ENCODE measurements around the gene SLC22A2. TPM values are rescaled to one million over a fixed set of nuclear protein-coding genes. Genes with fewer than 3 reads are reported as not detected.

The SLC22A2 gene
- polyA plus RNA-seq, 1 donor (not counting 4 experiments of a cell fraction or from before 2014, with no cell fraction given), result not detected

GRCh38 chr6:160172704-160173103 is 85.9 kb downstream of the SLC22A2 start:
- H3K27me3 ChIP-seq (ENCODE audit: control insufficient read depth, extremely low read depth, insufficient read depth, low read length), result no peaks in the 10 kb centered on the region
- TF ChIP-seq EZH2 (IDR thresholded peaks at IDR 0.05; ENCODE audit: low read length) (no peak), CTCF (optimal IDR thresholded peaks at IDR 0.05 in 1 of 3, IDR thresholded peaks at IDR 0.05 in 1 of 3, conservative IDR thresholded peaks at IDR 0.05 in 1 of 3; ENCODE audit: extremely low read depth in 1 of 3, insufficient read depth in 2 of 3, low read length in 3 of 3) (no peak)
- no peak overlapping the region for H3K27ac ChIP-seq (ENCODE audit: control insufficient read depth, insufficient read depth, low read length)
- H3K36me3 ChIP-seq (ENCODE audit: control insufficient read depth in 2 of 2, extremely low read depth in 1 of 2, insufficient read depth in 2 of 2, low read length in 2 of 2), result no peaks in the 10 kb centered on the region
- no peaks in the 10 kb centered on the region for H3K9me3 ChIP-seq (ENCODE audit: control insufficient read depth, low read depth, low read length)
- H3K4me2 ChIP-seq (ENCODE audit: control insufficient read depth, extremely low read depth, insufficient read depth, low read depth, low read length), result no peak overlapping the region
- H4K20me1 ChIP-seq (ENCODE audit: control insufficient read depth, extremely low read depth, insufficient read depth, low read length), result no peaks in the 10 kb centered on the region
- no peaks in the 10 kb centered on the region for H3K4me1 ChIP-seq (ENCODE audit: control insufficient read depth, extremely low read depth, insufficient read depth, low read length)
- H3K9me1 ChIP-seq (ENCODE audit: control insufficient read depth, extremely low read depth, insufficient read depth, low read length), result no peaks in the 10 kb centered on the region
- no peaks in the 10 kb centered on the region for H3K79me2 ChIP-seq (ENCODE audit: control insufficient read depth, insufficient read depth, low read length)
- H3K4me3 ChIP-seq (ENCODE audit: control insufficient read depth in 2 of 3, extremely low read depth in 1 of 3, insufficient read depth in 2 of 3, low read depth in 1 of 3, low read length in 3 of 3), result no peak overlapping the region
- no peak for FAIRE-seq
- dilution Hi-C loops (cut with MboI; ENCODE audit: extremely low pct_ligation_motif_present, low sequenced_read_pairs), result no loop called here
- no peak for DNase-seq (ENCODE audit: low read depth, low spot score)
- no peak overlapping the region for H2AFZ ChIP-seq (ENCODE audit: control insufficient read depth, low read length)
- no peak overlapping the region for H3K9ac ChIP-seq (ENCODE audit: control insufficient read depth, extremely low read depth, insufficient read depth, low read length)

- H3K4me2 ChIP-seq (ENCODE audit: control insufficient read depth, extremely low read depth, insufficient read depth, low read depth, low read length), result no peak overlapping the region
- dilution Hi-C loops (cut with MboI; ENCODE audit: extremely low pct_ligation_motif_present, low sequenced_read_pairs), result no loop called here
- no peak overlapping the region for H2AFZ ChIP-seq (ENCODE audit: control insufficient read depth, low read length)
- no peaks in the 10 kb centered on the region for H3K9me3 ChIP-seq (ENCODE audit: control insufficient read depth, low read depth, low read length)
- no peaks in the 10 kb centered on the region for H3K4me1 ChIP-seq (ENCODE audit: control insufficient read depth, extremely low read depth, insufficient read depth, low read length)
- no peaks in the 10 kb centered on the region for H3K36me3 ChIP-seq (ENCODE audit: control insufficient read depth in 2 of 2, extremely low read depth in 1 of 2, insufficient read depth in 2 of 2, low read length in 2 of 2)
- no peaks in the 10 kb centered on the region for H3K79me2 ChIP-seq (ENCODE audit: control insufficient read depth, insufficient read depth, low read length)
- no peaks in the 10 kb centered on the region for H3K9me1 ChIP-seq (ENCODE audit: control insufficient read depth, extremely low read depth, insufficient read depth, low read length)
- no peak overlapping the region for H3K27ac ChIP-seq (ENCODE audit: control insufficient read depth, insufficient read depth, low read length)
- no peak for TF ChIP-seq CTCF (optimal IDR thresholded peaks at IDR 0.05 in 1 of 3, IDR thresholded peaks at IDR 0.05 in 1 of 3, conservative IDR thresholded peaks at IDR 0.05 in 1 of 3; ENCODE audit: extremely low read depth in 1 of 3, insufficient read depth in 2 of 3, low read length in 3 of 3)
- no peak for TF ChIP-seq EZH2 (IDR thresholded peaks at IDR 0.05; ENCODE audit: low read length)
- H4K20me1 ChIP-seq (ENCODE audit: control insufficient read depth, extremely low read depth, insufficient read depth, low read length), result no peaks in the 10 kb centered on the region
- H3K9ac ChIP-seq (ENCODE audit: control insufficient read depth, extremely low read depth, insufficient read depth, low read length), result no peak overlapping the region
- H3K4me3 ChIP-seq (ENCODE audit: control insufficient read depth in 2 of 3, extremely low read depth in 1 of 3, insufficient read depth in 2 of 3, low read depth in 1 of 3, low read length in 3 of 3), result no peak overlapping the region
- DNase-seq (ENCODE audit: low read depth, low spot score) (no peak), FAIRE-seq (no peak)
- no peaks in the 10 kb centered on the region for H3K27me3 ChIP-seq (ENCODE audit: control insufficient read depth, extremely low read depth, insufficient read depth, low read length)
Observed at GRCh38 chr6:160170018-160170680, 88.5 kb downstream of the SLC22A2 start.

Measured in keratinocyte (primary cell).